GM13977 (cell line): Measurements from ENCODE around the gene ZMIZ1.

ENCODE experiments used
- DNase-seq: peaks from one replicate; pipeline ENCODE4 v3.0.0; 2012; ENCODE audit warnings: low spot score
- in situ Hi-C: fragments of 300-500 bp; cut with MboI; formaldehyde crosslinking; loops from one replicate; pipeline ENCODE4 v1.12.0; 2022; ENCODE audit warnings: low sequenced_read_pairs, low pct_unique_long_range_greater_than_20kb, mixed read lengths, inconsistent platforms; ENCODE audit not compliant: unreplicated experiment
- TF ChIP-seq, protein P1 (sequence below): IDR thresholded peaks from 2 replicates; pipeline ENCODE4 v1.5.1; 2012; ENCODE audit warnings: mild to moderate bottlenecking, control low read depth; ENCODE audit not compliant: insufficient read depth; ENCODE audit errors: extremely low read depth, missing control alignments

The ZMIZ1 gene

DNA sequence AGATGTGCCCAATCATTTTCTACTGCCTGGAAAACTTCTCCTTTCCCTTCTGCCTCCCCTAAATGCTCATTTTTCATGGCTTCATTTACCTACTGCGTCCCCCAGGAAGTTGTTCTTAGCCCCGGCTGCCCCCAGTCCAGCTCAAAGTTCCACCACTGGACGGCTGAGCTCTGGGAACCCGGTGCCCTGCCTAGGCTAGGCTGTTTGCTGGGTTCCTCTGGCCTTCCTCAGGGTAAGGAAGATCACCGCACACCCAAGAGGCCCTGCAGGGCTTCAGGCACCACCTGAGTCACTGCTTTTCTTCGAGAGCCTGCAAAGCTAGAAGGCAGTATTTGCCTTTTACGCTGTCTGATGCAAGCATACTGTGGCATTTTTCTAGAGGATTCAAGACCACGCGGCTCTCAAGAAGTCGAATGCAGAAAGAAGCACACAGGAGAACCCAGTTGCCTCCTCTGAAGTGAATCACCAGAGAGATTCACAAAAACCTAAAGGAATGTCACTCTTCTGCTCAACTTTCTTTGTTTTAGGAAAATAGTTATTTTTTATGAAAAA lies 46.7 kb upstream of the ZMIZ1 start:
- no peak for DNase-seq
- in situ Hi-C loops = no loop called here
- TF ChIP-seq, protein P1, sequence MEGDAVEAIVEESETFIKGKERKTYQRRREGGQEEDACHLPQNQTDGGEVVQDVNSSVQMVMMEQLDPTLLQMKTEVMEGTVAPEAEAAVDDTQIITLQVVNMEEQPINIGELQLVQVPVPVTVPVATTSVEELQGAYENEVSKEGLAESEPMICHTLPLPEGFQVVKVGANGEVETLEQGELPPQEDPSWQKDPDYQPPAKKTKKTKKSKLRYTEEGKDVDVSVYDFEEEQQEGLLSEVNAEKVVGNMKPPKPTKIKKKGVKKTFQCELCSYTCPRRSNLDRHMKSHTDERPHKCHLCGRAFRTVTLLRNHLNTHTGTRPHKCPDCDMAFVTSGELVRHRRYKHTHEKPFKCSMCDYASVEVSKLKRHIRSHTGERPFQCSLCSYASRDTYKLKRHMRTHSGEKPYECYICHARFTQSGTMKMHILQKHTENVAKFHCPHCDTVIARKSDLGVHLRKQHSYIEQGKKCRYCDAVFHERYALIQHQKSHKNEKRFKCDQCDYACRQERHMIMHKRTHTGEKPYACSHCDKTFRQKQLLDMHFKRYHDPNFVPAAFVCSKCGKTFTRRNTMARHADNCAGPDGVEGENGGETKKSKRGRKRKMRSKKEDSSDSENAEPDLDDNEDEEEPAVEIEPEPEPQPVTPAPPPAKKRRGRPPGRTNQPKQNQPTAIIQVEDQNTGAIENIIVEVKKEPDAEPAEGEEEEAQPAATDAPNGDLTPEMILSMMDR = no peak

DNA sequence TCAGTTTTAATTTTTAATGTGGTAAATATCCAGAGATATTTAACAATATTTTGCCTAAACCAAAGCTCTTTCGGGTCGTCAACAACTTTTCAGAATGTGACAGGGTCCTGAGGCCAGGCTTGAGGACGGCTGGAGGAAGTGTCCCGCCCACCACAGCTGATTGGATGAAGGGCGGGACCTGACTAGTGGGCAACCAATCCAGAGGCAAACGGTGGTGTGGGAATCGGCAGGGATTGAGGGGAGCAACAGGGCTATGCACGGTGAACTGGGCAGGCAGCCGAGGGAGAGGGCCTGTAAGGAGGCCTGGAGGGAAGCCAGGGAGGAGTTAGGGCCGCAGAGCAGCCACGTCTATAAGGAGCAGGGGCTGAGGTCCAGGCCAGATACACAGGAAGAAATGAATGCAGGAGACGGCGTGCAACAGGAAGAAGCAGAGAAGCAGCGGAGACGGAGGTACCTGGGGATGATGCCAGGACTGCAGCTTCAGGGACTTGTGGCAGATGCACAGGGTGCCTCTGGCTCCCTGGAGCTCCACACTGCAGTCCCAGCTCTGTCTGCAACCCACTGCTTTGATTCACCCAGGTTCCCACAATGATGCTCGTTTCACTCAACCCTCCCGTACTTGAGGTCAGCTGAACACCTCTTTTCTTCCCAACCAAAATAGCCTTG lies 46.1 kb upstream of the ZMIZ1 start:
- TF ChIP-seq, protein P1 = no peak
- no peak for DNase-seq
- in situ Hi-C loops = no loop called here

DNA sequence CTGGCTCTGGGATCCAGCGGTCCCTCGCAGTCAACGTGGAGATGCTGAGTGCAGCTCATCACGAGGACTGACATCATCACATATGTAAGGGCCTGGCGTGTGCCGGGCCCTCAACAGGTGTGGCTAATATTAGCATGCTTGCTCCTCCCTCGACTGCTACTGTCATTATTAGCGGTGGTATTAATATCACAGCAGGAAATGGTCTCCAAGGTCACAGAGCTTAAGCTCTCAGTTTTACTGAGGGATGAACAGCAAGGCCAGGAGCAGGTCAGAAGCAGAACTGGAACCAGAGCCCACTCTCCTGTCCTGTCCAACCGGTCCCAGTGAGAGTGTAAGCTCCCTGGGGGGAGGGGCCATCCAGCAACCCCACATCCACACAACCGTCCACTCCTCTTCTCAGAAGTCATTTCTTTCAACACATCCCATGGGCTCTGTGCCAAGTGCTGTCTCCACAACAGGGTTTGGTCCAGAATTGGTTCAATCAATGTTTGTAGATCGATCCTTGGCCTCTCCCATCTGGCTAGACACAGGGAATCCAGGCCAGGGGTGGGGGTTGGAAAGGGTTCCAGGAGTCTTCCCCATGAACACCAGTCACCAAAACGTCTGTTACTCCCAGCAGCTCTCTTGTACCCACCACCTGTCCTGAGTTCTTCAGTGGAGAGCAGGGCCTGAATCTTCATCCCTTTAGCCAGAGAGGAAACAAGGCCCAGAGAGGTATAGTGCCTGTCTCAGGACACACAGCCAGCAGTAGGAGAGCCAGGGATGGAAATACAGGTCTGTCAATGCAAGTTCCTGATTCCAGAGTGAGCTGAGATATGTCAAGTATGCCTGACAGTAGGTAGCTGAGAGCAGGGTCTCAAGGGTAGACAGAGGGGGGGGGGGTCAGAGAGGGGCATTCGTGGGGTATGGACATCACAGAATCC lies 45.3 kb upstream of the ZMIZ1 start:
- TF ChIP-seq, protein P1 = no peak
- in situ Hi-C loops = no loop called here
- DNase-seq = no peak

- DNase-seq = no peak
- TF ChIP-seq, protein P1 = no peak
- in situ Hi-C loops = no loop called here
These were observed 44.5 kb upstream of the ZMIZ1 start for GRCh38 chr10:79024296-79024695.

- TF ChIP-seq, protein P1 = no peak
- in situ Hi-C loops = no loop called here
- no peak for DNase-seq
These were observed 44.0 kb upstream of the ZMIZ1 start for GRCh38 chr10:79024720-79025198.

GRCh38 chr10:79025199-79025832 lies 43.5 kb upstream of the ZMIZ1 start:
- in situ Hi-C loops = no loop called here
- TF ChIP-seq, protein P1 = no peak
- no peak for DNase-seq
